HepG2 (cell line): ENCODE results near the gene CAPN15. TPM values are rescaled to one million over a fixed set of nuclear protein-coding genes. Genes with fewer than 3 reads are reported as not detected.

Experiments used
- BRD4 ChIP-seq: sonication (generic); formaldehyde crosslinking; IDR thresholded peaks from 2 replicates; pipeline ENCODE4 v1.4.0; 2020; ENCODE audit warnings: missing genetic modification reagents
- GPBP1L1 ChIP-seq: sonication (generic); formaldehyde crosslinking; IDR thresholded peaks from 2 replicates; pipeline ENCODE4 v1.5.0; 2020; ENCODE audit warnings: mild to moderate bottlenecking, missing genetic modification reagents
- HNF4G ChIP-seq, 2 experiments: sonication (generic) in 1 of 2; formaldehyde crosslinking in 1 of 2; IDR thresholded peaks; 2 replicates each; pipeline versions ENCODE4 v1.4.0 to v1.6.1; 2011 to 2020; ENCODE audit warnings: borderline replicate concordance in 2 of 2, low read depth in 2 of 2, mild to moderate bottlenecking in 2 of 2, low read length in 1 of 2, missing genetic modification reagents in 1 of 2, moderate library complexity in 1 of 2
- MAZ ChIP-seq, 2 experiments: sonication (generic) in 1 of 2; formaldehyde crosslinking in 1 of 2; IDR thresholded peaks; 2 replicates each; pipeline versions ENCODE4 v1.5.0 to v1.6.1; 2012 to 2020; ENCODE audit warnings: low read depth in 2 of 2, mild to moderate bottlenecking in 2 of 2, borderline replicate concordance in 1 of 2, improper control_type of control experiment in 1 of 2, low read length in 1 of 2, missing genetic modification reagents in 1 of 2, moderate library complexity in 1 of 2
- MXD3 ChIP-seq: IDR thresholded peaks from 2 replicates; pipeline ENCODE4 v1.6.1; 2016; ENCODE audit warnings: mild to moderate bottlenecking, missing biosample characterization, missing genetic modification reagents
- MZF1 ChIP-seq: sonication (generic); formaldehyde crosslinking; IDR thresholded peaks from 2 replicates; pipeline ENCODE4 v1.8.1; 2023; ENCODE audit warnings: mild to moderate bottlenecking, missing genetic modification reagents, borderline replicate concordance
- RARA ChIP-seq: IDR thresholded peaks from 2 replicates; pipeline ENCODE4 v1.6.1; 2016; ENCODE audit warnings: missing genetic modification reagents, missing compliant biosample characterization
- RNF219 ChIP-seq: sonication (generic); formaldehyde crosslinking; IDR thresholded peaks from 2 replicates; pipeline ENCODE4 v1.5.0; 2020; ENCODE audit warnings: mild to moderate bottlenecking, missing genetic modification reagents
- YEATS2 ChIP-seq: sonication (generic); formaldehyde crosslinking; IDR thresholded peaks from 2 replicates; pipeline ENCODE4 v1.4.0; 2020; ENCODE audit warnings: missing genetic modification reagents, borderline replicate concordance
- ZBTB20 ChIP-seq: sonication (generic); formaldehyde crosslinking; IDR thresholded peaks from 2 replicates; pipeline ENCODE4 v1.8.1; 2023; ENCODE audit warnings: missing genetic modification reagents, low read depth, mild to moderate bottlenecking, borderline replicate concordance
- ZFP37 ChIP-seq: sonication (generic); formaldehyde crosslinking; IDR thresholded peaks from 2 replicates; pipeline ENCODE4 v1.4.0; 2020; ENCODE audit warnings: missing genetic modification reagents, borderline replicate concordance
- ZKSCAN8 ChIP-seq: IDR thresholded peaks from 2 replicates; pipeline ENCODE4 v1.6.1; 2016; ENCODE audit warnings: borderline replicate concordance, missing genetic modification reagents, missing compliant biosample characterization
- ZNF230 ChIP-seq: sonication (generic); formaldehyde crosslinking; IDR thresholded peaks from 2 replicates; pipeline ENCODE4 v1.4.0; 2020; ENCODE audit warnings: mild to moderate bottlenecking, missing genetic modification reagents
- ZNF335 ChIP-seq: sonication (generic); formaldehyde crosslinking; IDR thresholded peaks from 2 replicates; pipeline ENCODE4 v1.4.0; 2020; ENCODE audit warnings: missing genetic modification reagents
- ZNF337 ChIP-seq: sonication (generic); formaldehyde crosslinking; IDR thresholded peaks from 2 replicates; pipeline ENCODE4 v1.5.1; 2020; ENCODE audit warnings: missing genetic modification reagents, low read depth, mild to moderate bottlenecking, borderline replicate concordance
- ZNF431 ChIP-seq: sonication (generic); formaldehyde crosslinking; IDR thresholded peaks from 2 replicates; pipeline ENCODE4 v1.9.0; 2022; ENCODE audit warnings: missing genetic modification reagents, low read depth, mild to moderate bottlenecking, borderline replicate concordance
- ZNF501 ChIP-seq: sonication (generic); formaldehyde crosslinking; IDR thresholded peaks from 2 replicates; pipeline ENCODE4 v1.5.1; 2020; ENCODE audit warnings: mild to moderate bottlenecking, moderate library complexity, missing genetic modification reagents
- ZNF605 ChIP-seq: sonication (generic); formaldehyde crosslinking; IDR thresholded peaks from 2 replicates; pipeline ENCODE4 v1.8.0; 2022; ENCODE audit warnings: mild to moderate bottlenecking, missing genetic modification reagents
- ZNF616 ChIP-seq: sonication (generic); formaldehyde crosslinking; IDR thresholded peaks from 2 replicates; pipeline ENCODE4 v1.5.0; 2020; ENCODE audit warnings: low read depth, mild to moderate bottlenecking, missing genetic modification reagents
- ZNF883 ChIP-seq: sonication (generic); formaldehyde crosslinking; IDR thresholded peaks from 2 replicates; pipeline ENCODE4 v1.5.1; 2020; ENCODE audit warnings: mild to moderate bottlenecking, missing genetic modification reagents; ENCODE audit errors: not compliant biosample characterization
- ZUFSP ChIP-seq: sonication (generic); formaldehyde crosslinking; IDR thresholded peaks from 2 replicates; pipeline ENCODE4 v1.9.0; 2021; ENCODE audit warnings: missing genetic modification reagents, mild to moderate bottlenecking, borderline replicate concordance
- polyA plus RNA-seq, 8 experiments: library from polyadenylated mRNA; depleted of rRNA in 3 of 8; stranded (reverse) in 7 of 8; unstranded in 1 of 8; fragments of >200 nt; fragmentation: Illumina TruSeq in 4 of 8; extraction: Trizol in 4 of 8; gene quantifications; 2 replicates each; pipeline versions ENCODE4 v1.2.1 to v1.2.3, GENCODE V29; 2011 to 2016; ENCODE audit warnings: low read depth in 4 of 8, missing spikeins in 1 of 8, mixed read lengths in 1 of 8; ENCODE audit not compliant: insufficient read depth in 1 of 8
- total RNA-seq, 5 experiments: library from RNA; depleted of rRNA; stranded (reverse); fragments of >200 nt; fragmentation: Illumina TruSeq; extraction: Trizol; gene quantifications; 2 replicates each; pipeline ENCODE4 v1.2.3, GENCODE V29; 2016; ENCODE audit warnings: low read depth in 1 of 5

Gene CAPN15
- total and polyA plus RNA-seq, 2 of the 13 experiments (the other 11 are each of a cell fraction or from before 2014, with no cell fraction given): 14.9 to 24.5 TPM

- peak; percentile 48; the same call in 1 of the 2 replicates for TF ChIP-seq ZBTB20 (CRISPR knock-in tag)
- no peak for TF ChIP-seq ZNF337
- 0 out of 2 replicates have a peak, but pooled peaks have one; percentile 36 for TF ChIP-seq ZNF431 (CRISPR knock-in tag)
- TF ChIP-seq ZNF883 (CRISPR knock-in tag): peak; percentile 16
- no peak for TF ChIP-seq MAZ (IDR thresholded peaks at IDR 0.05; ENCODE audit: borderline replicate concordance, low read depth, low read length)
- TF ChIP-seq MAZ (CRISPR knock-in tag; IDR thresholded peaks at IDR 0.05; ENCODE audit: low read depth): no peak; the same call in 1 of the 2 replicates
- no peak for TF ChIP-seq ZKSCAN8 (CRISPR knock-in tag)
- no peak for TF ChIP-seq HNF4G (IDR thresholded peaks at IDR 0.05; ENCODE audit: borderline replicate concordance, low read depth, low read length)
- no peak for TF ChIP-seq HNF4G (CRISPR knock-in tag; IDR thresholded peaks at IDR 0.05; ENCODE audit: borderline replicate concordance, low read depth)
- peak; percentile 27; the same call in 1 of the 2 replicates for TF ChIP-seq ZNF335 (CRISPR knock-in tag)
- TF ChIP-seq YEATS2 (CRISPR knock-in tag): no peak
- no peak for TF ChIP-seq MXD3 (CRISPR knock-in tag)
- TF ChIP-seq ZNF501 (CRISPR knock-in tag): peak; percentile 32; the same call in 1 of the 2 replicates
- no peak for TF ChIP-seq ZNF230
- peak; percentile 44; the same call in 1 of the 2 replicates for TF ChIP-seq BRD4 (CRISPR knock-in tag)
- TF ChIP-seq MZF1 (CRISPR knock-in tag): no peak
- TF ChIP-seq GPBP1L1: no peak
- TF ChIP-seq ZNF605 (CRISPR knock-in tag): 0 out of 2 replicates have a peak, but pooled peaks have one; percentile 40
- TF ChIP-seq ZUFSP (CRISPR knock-in tag): no peak
- TF ChIP-seq ZFP37 (CRISPR knock-in tag): no peak
- TF ChIP-seq RARA (CRISPR knock-in tag): 0 out of 2 replicates have a peak, but pooled peaks have one; percentile 12
- peak; percentile 83; the same call in 1 of the 2 replicates for TF ChIP-seq ZNF616 (CRISPR knock-in tag)
- no peak for TF ChIP-seq RNF219 (CRISPR knock-in tag)
Measured at GRCh38 chr16:528111-529011, 849 bp downstream of the CAPN15 start (continued).
